Upper lobe of left lung (tissue), 6 donors: Measurements from ENCODE around the gene SYNM. TPM values are rescaled to one million over a fixed set of nuclear protein-coding genes. Genes with fewer than 3 reads are reported as not detected.
A peak's percentile ranks its signal among the peaks of the same experiment; 100 is the strongest.

Experiments used
- ATAC-seq, 2 donors: fragments of 200-7000 bp; cut with Tn5 transposase; one replicate each; pipeline ENCODE4 v1.9.1; 2022; ENCODE audit warnings: mild to moderate bottlenecking in 2 of 2, moderate library complexity in 2 of 2; ENCODE audit not compliant: low FRiP score in 2 of 2
- DNase-seq, 2 donors: peaks; one replicate each; pipeline ENCODE4 v3.0.0-alpha.2; 2019 to 2020
- H3K27ac ChIP-seq, 4 donors: fragments of 200-600 bp; sonication (generic); one replicate each; pipeline ENCODE4 v1.5.1; 2016 to 2019
- H3K27me3 ChIP-seq, 4 donors: fragments of 200-600 bp; sonication (generic); one replicate each; pipeline ENCODE4 v1.5.1; 2017 to 2019
- H3K36me3 ChIP-seq, 4 donors: fragments of 200-600 bp; sonication (generic); one replicate each; pipeline ENCODE4 v1.5.1; 2016 to 2019
- H3K4me1 ChIP-seq, 4 donors: fragments of 200-600 bp; sonication (generic); one replicate each; pipeline ENCODE4 v1.5.1; 2018 to 2019
- H3K4me3 ChIP-seq, 4 donors: fragments of 200-600 bp; sonication (generic); one replicate each; pipeline ENCODE4 v1.5.1; 2017 to 2019; ENCODE audit warnings: mild to moderate bottlenecking in 2 of 4, moderate library complexity in 1 of 4
- H3K9me3 ChIP-seq, 4 donors: fragments of 200-600 bp; sonication (generic); one replicate each; pipeline ENCODE4 v1.5.1; 2018 to 2019
- CTCF ChIP-seq, 6 experiments: fragments of 450-650 bp in 4 of 6; fragments of 200-600 bp in 2 of 6; sonication (generic) in 2 of 6; IDR thresholded peaks; one replicate each; pipeline ENCODE4 v1.5.1; 2016 to 2019; ENCODE audit warnings: antibody characterized with exemption in 6 of 6
- EP300 ChIP-seq, 4 donors: sonication (generic); formaldehyde crosslinking; IDR thresholded peaks; one replicate each; pipeline ENCODE4 v1.5.1; 2017; ENCODE audit warnings: antibody characterized with exemption in 4 of 4, control low read depth in 2 of 4
- POLR2A ChIP-seq, 4 donors: fragments of 450-650 bp; IDR thresholded peaks; one replicate each; pipeline ENCODE4 v1.5.1; 2016 to 2017; ENCODE audit warnings: antibody characterized with exemption in 4 of 4, mild to moderate bottlenecking in 2 of 4
- POLR2AphosphoS5 ChIP-seq, 2 donors: sonication (generic); formaldehyde crosslinking; IDR thresholded peaks; one replicate each; pipeline ENCODE4 v1.5.1; 2017; ENCODE audit warnings: antibody characterized with exemption in 2 of 2
- WGBS, 2 donors: methylation state at CpG; one replicate each; pipeline ENCODE4 v1.1.5; 2017 to 2018; 5-methylcytosine and 5-hydroxymethylcytosine counted together
- total RNA-seq, 6 donors: library from RNA; depleted of rRNA in 4 of 6; stranded (reverse); fragments of >200 nt in 4 of 6; gene quantifications; one replicate each; pipeline versions ENCODE4 v1.1.0 to v1.2.1, GENCODE V29; 2016 to 2021
- donor health status: DM: no; HTN: no; CAD: no; lungs with moderate emphysema.
- donor health status: DM: no; HTN: yes; CAD: no; lungs with severe emphysema.

The SYNM gene
- total RNA-seq, 6 donors from 2014 or later: 8.2 to 50.1 (median 19.1) TPM

GRCh38 chr15:99105514-99106341 lies 848 bp downstream of the SYNM start:
- Histone ChIP-seq H3K4me1 (peaks cover 15 to 31% (median 20%) of the 10 kb centered on the region in 4 donors), H3K27ac (peak overlapping the region; percentile 65 to 83 (median 80)), H3K9me3 (no peaks in the 10 kb centered on the region), H3K36me3 (no peaks in the 10 kb centered on the region), H3K4me3 (peak overlapping the region; percentile 56 to 64 (median 61)), H3K27me3 (peaks cover 0 to 14% (median 8%) of the 10 kb centered on the region in 4 donors)
- ATAC-seq: peak; percentile 5 to 30
- WGBS, 2 donors: 12 to 17% methylated on average over 1 to 8 of the region's 116 CpGs
- DNase-seq: peak in 1 of 2 donors; percentile 91
- peak in 1 of 6 experiments; percentile 17 for TF ChIP-seq CTCF (IDR thresholded peaks at IDR 0.05)
- no peak for TF ChIP-seq POLR2AphosphoS5 (IDR thresholded peaks at IDR 0.05)

GRCh38 chr15:99106417-99107220 lies 1.7 kb downstream of the SYNM start:
- peak overlapping the region; percentile 56 to 64 (median 61) for H3K4me3 ChIP-seq
- H3K36me3 ChIP-seq: no peaks in the 10 kb centered on the region
- H3K27ac ChIP-seq: peak overlapping the region; percentile 65 to 83 (median 80)
- TF ChIP-seq CTCF (IDR thresholded peaks at IDR 0.05): no peak
- peak in 1 of 4 donors; percentile 21 for TF ChIP-seq EP300 (IDR thresholded peaks at IDR 0.05)
- peak in 1 of 2 donors; percentile 44 for TF ChIP-seq POLR2AphosphoS5 (IDR thresholded peaks at IDR 0.05)
- WGBS, 2 donors: 43 to 48% methylated on average over 15 of the region's 15 CpGs
- H3K4me1 ChIP-seq: peaks cover 14 to 30% (median 18%) of the 10 kb centered on the region in 4 donors
- H3K9me3 ChIP-seq: no peaks in the 10 kb centered on the region
- ATAC-seq: no peak
- peaks cover 0 to 14% (median 8%) of the 10 kb centered on the region in 4 donors for H3K27me3 ChIP-seq
- DNase-seq: no peak

GRCh38 chr15:99108993-99109392 lies 4.1 kb downstream of the SYNM start:
- DNase-seq (no peak), ATAC-seq (no peak)
- Histone ChIP-seq H3K4me1 (peaks cover 14 to 30% (median 18%) of the 10 kb centered on the region in 4 donors), H3K27ac (no peak overlapping the region), H3K9me3 (no peaks in the 10 kb centered on the region), H3K4me3 (no peak overlapping the region), H3K36me3 (peaks cover 0 to 5% (median 0%) of the 10 kb centered on the region in 4 donors), H3K27me3 (peaks cover 0 to 14% (median 7%) of the 10 kb centered on the region in 4 donors)
- TF ChIP-seq POLR2AphosphoS5 (IDR thresholded peaks at IDR 0.05) (no peak), EP300 (IDR thresholded peaks at IDR 0.05) (no peak), CTCF (IDR thresholded peaks at IDR 0.05) (no peak), POLR2A (IDR thresholded peaks at IDR 0.05) (no peak)
- 90 to 92% methylated on average over 2 to 5 of the region's 5 CpGs for WGBS, 2 donors

GRCh38 chr15:99109555-99110021 lies 4.7 kb downstream of the SYNM start:
- H3K4me3 ChIP-seq: no peak overlapping the region
- no peak for DNase-seq
- peaks cover 0 to 14% (median 7%) of the 10 kb centered on the region in 4 donors for H3K27me3 ChIP-seq
- H3K9me3 ChIP-seq: no peaks in the 10 kb centered on the region
- peaks cover 13 to 30% (median 18%) of the 10 kb centered on the region in 4 donors for H3K4me1 ChIP-seq
- 86 to 90% methylated on average over 10 of the region's 10 CpGs for WGBS, 2 donors
- H3K27ac ChIP-seq: no peak overlapping the region
- ATAC-seq: no peak
- peaks cover 0 to 7% (median 0%) of the 10 kb centered on the region in 4 donors for H3K36me3 ChIP-seq
- no peak for TF ChIP-seq POLR2A (IDR thresholded peaks at IDR 0.05)
- no peak for TF ChIP-seq CTCF (IDR thresholded peaks at IDR 0.05)
- no peak for TF ChIP-seq POLR2AphosphoS5 (IDR thresholded peaks at IDR 0.05)
- TF ChIP-seq EP300 (IDR thresholded peaks at IDR 0.05): no peak
